HCEC 1CT (cell line): ENCODE data around the gene SLC7A10.
A peak's percentile ranks its signal among the peaks of the same experiment; 100 is the strongest.
"Not testable (repeated sequence)": the region's sequence is repeated elsewhere in the genome, so short reads cannot be mapped to it uniquely, and the experiment has no call there.

Source experiments
- DNase-seq: peaks from one replicate; pipeline ENCODE4 v3.0.0-alpha.2; 2017

The SLC7A10 gene

DNA sequence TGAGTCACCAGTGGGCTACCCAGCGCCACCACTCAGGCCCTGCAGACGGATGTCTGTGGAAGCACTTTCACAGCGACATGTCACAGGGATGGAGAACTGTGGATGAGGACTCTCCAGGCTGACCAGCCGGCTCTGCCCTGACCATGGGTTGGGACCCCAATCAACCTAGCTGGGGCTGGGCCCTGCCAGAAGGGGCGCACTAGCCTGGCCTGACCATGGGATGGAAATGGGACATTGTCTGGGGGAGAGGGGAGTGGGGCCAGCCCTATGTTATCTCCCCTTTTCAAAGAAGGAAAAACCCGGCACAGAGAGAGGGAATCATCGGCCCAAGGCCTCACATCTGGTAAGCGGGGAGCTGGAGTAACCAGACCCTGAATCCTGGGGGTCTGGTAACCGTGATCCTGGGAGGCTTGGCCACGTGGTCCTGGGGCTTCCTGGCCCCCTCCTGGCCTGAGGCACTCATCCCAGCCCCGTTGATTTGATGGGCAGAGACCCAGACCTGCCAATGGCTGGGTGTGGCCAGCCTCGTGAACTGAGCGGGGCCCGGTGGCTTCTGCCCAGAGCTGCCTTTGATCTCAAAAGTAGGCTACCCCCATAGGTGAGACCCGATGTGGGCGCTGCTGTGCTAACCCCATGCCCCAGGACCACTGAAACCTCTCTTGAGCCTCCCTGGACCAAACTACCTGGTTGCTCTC lies 11.2 kb upstream of the SLC7A10 start:
- no peak for DNase-seq

DNA sequence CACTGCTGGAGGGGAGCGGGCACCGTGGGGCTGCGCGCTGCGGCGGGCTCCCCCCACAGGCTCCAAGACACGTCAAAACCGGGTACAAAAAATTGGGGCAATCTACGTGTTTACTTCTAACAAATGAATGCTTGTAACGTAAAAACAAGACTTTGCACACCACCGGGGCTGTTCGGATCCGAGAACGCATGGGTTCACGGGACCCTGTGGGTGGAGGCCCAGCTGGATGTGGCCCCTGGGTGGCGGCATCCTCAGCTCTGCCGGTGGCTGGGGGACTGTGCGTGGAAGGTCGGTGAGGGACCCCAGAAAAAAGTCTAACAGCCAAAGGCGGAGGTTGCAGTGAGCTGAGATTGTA lies 10.3 kb upstream of the SLC7A10 start:
- DNase-seq = no peak

DNA sequence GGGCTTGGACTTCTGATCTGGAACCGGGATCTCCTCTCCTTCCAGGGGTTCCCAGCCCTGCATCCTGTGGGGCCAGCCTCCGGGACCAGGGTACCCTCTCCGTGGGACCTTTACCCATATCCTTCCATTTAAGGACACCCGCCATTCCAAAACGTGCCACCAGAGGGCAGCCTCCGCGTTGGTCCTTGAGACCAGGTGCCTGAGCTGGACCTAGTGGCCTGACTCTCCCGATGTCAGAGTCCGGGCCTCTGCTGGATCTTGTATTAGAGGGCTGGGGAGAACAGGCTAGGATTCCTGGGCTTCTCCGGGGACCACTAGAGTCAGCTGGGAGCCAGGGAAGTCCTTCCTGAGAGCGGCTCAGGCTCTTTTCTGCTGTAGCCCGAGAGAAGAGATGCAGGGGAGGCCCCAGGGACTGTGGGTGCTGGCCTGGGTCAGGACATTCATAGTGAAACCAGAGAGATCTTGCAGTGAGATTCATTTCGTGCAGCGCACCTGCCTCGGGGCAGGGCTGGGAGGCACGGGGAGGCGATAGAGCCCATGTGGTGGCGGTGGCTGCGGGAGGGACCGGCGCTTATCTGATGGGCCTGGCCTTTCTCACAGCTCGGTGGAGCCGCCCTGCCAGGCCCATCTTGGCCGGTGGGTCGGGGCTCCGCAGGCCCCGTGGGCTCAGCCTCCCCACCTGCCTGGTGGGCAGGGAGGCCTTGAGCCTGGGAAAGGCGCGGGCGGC lies 9.8 kb upstream of the SLC7A10 start:
- peak; percentile 35 for DNase-seq

DNA sequence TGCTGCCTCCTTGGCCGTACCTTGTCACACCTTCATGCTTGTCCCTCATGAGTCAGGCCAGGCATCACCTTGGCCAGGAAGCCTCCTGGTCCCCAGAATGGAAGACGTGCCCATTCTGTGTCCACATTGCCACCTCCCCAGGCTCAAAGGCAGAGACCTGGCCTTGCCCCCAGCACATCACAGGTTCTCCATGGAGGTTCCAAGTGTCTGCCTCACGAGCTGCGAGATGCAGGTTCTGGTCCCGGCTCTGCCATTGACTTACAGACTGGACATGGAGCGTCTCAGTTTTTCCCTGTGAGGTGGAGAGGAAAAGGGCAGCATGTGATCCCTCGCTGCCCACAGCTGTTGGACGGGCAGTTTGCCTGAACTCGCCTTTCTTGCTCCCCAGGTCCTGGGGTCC lies 9.1 kb upstream of the SLC7A10 start:
- no peak for DNase-seq

DNA sequence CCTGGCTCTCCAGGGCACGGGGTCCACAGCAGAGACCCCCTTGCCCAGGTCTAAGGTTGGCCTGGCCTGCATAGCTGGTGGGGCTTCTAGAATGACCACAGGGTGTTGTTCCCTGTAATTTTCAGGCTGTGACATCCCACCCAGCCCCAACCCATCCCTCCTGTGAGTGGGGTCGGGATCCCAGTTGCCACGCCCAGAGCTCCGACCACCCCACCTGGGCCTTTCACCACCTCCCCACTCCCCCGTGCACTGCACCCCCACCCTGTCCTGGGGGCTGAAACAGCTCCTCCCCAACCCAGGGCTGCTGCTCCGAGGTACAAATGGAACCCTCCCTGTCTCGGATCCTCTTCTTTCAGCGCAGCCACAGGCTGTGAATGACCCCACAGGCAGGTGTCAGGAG lies 8.4 kb upstream of the SLC7A10 start:
- DNase-seq = no peak

GRCh38 chr19:33233056-33233873 lies 7.6 kb upstream of the SLC7A10 start:
- no peak for DNase-seq

DNA sequence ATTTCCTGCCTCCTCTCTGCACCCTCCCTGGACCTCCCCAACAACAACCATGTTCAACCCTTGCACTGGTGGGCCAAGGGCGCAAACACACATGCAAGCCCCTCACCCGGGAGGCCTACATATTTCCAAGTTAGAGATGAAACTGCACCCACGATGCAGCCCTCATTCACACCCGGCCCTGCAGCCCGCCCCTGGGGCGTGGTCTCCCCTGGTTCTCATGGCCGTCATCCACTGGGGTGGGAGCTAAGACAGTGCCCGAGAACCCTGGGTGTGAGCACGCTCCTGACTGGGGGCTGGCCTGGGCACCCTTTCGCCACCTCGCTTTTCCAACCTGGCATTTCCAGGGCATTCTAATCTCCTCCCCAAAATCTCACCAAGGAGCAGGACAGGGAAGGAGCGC lies 7.0 kb upstream of the SLC7A10 start:
- no peak for DNase-seq

GRCh38 chr19:33231511-33231910 lies 5.9 kb upstream of the SLC7A10 start:
- DNase-seq = peak; percentile 72

GRCh38 chr19:33229962-33230361 lies 4.3 kb upstream of the SLC7A10 start:
- no peak for DNase-seq

DNA sequence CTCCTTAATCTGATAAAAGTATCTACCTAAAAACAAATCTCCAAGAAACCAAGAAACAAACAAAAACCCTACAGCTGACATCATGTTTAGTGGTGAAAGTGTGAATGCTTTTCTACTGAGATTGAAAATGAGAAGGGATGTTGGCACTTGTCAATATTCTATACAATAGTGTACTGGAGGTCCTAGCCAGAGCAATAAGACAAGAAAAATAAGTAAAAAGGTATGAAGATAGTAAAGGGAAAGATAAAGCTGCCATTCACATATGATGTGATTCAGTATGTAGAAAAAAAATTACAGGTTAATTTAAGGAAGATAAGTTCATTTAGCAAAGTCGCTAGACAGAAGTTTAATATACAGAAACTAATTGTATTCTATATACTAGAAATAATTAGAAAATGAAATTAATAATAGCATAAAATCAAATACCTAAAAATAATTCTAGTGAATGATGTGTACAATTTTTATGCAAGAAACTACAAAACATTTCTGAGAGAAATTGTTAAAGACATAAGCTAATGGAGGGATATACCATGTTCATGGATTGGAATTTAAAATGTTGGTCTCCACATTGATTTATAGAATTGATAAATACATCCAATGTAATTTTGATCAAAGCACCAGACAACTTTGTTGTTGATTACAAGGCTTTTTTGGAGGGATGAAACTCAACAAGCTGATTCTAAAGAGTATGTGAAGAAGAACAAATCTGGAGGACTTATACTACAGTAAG lies 2.4 kb upstream of the SLC7A10 start:
- no peak for DNase-seq

GRCh38 chr19:33227242-33227650 lies 1.6 kb upstream of the SLC7A10 start:
- DNase-seq = no peak

DNA sequence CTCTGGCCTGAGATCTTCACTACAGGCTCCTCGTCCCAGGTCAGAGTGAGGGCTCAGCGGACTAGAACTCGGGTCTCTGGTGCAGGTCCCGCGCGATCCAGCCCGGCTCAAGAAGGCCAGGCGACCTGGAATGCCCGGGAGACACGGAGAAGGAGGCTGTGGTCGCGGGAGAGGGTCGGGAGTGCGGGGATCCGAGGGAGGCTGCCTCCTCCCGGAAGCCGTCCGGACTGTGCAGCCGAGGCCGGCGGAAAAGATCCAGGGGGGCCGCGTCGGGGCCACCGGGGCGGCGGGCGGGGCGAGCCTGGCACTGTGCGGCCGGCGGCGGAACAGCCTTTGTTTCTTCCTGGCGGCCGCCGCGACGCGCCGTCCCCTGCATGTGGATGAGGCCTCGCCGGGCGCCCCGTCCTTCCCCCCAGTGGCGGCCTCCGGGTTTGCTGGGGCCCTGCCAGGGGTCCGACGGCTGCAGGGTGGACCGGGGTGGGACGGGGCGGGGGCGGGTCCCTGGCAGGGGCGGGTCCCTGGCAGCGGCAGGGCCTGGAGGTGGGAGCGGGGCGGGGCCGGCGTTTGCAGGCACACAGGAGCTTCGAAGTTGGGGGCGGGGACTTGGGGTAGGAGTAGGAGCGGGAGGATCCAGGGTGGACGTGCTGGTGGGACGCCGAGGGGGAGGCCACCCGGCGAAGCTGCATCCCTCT lies 1.0 kb upstream of the SLC7A10 start:
- no peak for DNase-seq

DNA sequence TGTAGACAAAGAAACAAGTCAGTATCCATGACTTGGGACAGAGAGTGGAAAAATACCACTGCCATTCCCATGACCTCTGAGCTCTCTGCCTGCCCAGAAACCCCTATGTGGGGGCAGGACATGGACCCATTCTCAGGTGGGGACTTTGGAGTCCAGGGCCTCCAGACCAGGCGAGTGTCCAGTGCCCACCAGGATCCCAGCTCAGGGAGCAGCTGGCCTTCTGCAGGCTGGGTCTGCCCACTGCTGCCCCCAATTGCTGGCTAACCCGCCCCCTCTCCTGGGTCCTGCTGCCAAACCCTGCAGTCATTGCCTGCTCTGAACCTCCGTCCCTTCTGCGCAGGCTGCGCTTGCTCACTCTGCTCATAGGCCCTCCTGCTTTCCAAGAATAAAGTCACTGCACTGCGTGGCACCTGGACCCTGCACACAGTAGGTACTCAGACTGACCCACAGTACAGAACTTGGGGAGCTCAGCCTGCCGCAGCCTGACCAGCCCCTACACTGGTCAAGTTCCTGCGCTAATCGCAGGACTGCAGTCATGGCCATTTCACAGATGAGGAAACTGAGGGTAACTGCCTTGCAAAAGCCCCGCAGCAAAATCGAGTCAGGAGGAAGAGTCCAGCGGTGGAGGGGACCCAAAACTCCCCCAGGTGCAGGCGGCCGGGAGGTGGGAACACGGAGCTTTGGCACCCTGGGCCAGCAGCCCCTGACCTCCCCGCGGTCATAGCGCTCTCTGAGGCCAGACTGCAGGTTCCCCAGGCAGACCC lies 774 bp downstream of the SLC7A10 start:
- no peak for DNase-seq

DNA sequence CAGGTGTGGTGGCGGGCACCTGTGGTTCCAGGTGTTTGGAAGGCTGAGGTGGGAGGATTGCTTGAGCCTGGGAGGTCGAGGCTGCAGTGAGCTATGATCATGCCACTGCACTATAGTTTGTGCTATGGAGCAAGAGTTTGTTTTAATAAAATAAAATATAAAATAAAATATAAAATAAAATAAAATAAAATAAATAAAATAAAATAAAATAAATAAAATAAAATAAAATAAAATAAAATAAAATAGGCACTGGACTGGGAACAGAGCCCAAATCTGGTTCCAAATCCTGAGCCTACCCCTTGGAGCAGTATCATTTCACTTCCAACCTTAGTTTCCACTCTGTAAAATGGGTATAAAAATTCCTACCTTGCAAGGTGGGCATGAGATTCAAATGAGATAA lies 3.4 kb downstream of the SLC7A10 start:
- DNase-seq = not testable (repeated sequence)

DNA sequence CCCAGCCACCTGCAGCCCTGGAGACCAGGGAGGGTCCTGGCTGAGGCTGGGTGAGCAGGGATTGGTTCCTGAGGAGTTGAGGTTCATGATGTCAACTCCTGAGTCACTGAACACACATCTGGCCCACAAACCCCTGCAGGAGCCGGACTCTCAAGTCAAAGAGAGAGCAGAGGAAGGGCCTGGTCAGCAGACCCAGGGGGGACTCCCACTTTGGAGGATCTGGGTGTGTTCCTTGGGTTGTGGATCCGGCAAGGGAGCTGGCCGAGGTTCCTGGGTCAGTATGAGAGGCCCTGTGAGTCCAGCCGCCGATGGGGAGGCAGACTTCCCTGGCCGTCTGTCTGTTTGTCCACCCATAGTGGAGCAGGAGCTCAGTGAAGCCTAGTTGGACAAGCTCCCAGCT lies 4.0 kb downstream of the SLC7A10 start:
- DNase-seq = no peak

DNA sequence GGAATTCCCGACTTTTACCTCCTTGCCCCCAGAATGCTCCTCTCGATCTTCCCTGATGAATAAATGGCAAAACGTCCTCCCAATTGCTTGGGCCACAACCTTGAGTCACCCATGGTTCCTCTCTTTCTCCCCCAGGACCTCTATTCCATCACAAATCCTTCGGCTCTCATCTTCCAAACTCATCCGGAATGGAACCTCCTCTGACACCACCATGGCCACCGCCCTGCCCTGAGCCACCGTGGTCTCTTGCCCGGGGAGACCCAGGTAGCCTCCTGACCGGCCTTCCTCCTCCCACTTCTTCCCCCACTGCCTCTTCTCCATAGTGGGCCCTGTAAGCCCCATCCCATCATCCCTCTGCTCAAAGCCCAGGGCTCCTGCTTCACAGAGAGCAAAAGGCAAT lies 4.9 kb downstream of the SLC7A10 start:
- no peak for DNase-seq

GRCh38 chr19:33220115-33220514 lies 5.5 kb downstream of the SLC7A10 start:
- no peak for DNase-seq

GRCh38 chr19:33219261-33219815 lies 6.3 kb downstream of the SLC7A10 start:
- no peak for DNase-seq

DNA sequence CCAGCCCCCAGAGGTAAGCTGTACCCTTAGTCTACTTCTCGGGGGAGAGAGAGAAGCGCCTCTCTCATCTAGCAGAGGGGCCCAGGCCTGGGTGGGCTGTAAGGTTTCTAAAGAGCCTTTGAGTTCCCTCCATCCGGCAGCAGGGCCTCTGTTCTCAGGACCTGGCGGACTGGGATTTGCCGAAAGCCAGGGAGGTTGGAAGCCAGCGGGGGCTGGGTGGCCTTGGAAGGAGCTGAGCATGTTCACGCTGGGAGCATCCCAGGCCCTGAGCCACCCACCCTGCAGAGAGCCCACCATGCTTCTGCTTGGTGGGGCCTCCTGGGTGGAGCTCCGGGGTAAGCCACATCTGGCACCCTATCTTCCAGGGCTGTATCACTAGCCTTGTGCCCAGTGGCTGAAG lies 7.8 kb downstream of the SLC7A10 start:
- no peak for DNase-seq

GRCh38 chr19:33216198-33216830 lies 9.3 kb downstream of the SLC7A10 start:
- DNase-seq = no peak
